ENCODE data around the gene KCNK5.

GRCh38 chr6:39256294-39256940 is 27.1 kb upstream of the KCNK5 start:
- TF ChIP-seq POLR2A (IDR thresholded peaks at IDR 0.05; ENCODE audit: low read depth, low read length) (no peak), MAX (IDR thresholded peaks at IDR 0.05; ENCODE audit: insufficient read depth, insufficient read length) (no peak), MYC (IDR thresholded peaks at IDR 0.05; ENCODE audit: low read depth, low read length) (no peak), EZH2 (IDR thresholded peaks at IDR 0.05; ENCODE audit: borderline replicate concordance, low read depth, low read length, severe bottlenecking) (no peak)
- TF ChIP-seq, protein P1, sequence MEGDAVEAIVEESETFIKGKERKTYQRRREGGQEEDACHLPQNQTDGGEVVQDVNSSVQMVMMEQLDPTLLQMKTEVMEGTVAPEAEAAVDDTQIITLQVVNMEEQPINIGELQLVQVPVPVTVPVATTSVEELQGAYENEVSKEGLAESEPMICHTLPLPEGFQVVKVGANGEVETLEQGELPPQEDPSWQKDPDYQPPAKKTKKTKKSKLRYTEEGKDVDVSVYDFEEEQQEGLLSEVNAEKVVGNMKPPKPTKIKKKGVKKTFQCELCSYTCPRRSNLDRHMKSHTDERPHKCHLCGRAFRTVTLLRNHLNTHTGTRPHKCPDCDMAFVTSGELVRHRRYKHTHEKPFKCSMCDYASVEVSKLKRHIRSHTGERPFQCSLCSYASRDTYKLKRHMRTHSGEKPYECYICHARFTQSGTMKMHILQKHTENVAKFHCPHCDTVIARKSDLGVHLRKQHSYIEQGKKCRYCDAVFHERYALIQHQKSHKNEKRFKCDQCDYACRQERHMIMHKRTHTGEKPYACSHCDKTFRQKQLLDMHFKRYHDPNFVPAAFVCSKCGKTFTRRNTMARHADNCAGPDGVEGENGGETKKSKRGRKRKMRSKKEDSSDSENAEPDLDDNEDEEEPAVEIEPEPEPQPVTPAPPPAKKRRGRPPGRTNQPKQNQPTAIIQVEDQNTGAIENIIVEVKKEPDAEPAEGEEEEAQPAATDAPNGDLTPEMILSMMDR (IDR thresholded peaks at IDR 0.05; ENCODE audit: extremely low read depth in 1 of 2, insufficient read depth in 1 of 2, low read depth in 1 of 2, low read length in 2 of 2), result no peak
